Measurements from ENCODE around the gene TSR3. TPM values are rescaled to one million over a fixed set of nuclear protein-coding genes. Genes with fewer than 3 reads are reported as not detected.

Gene TSR3
- total RNA-seq, 4 donors from 2014 or later, result 42.4 to 78.5 (median 61.9) TPM

- TF ChIP-seq CTCF (IDR thresholded peaks at IDR 0.05), result no peak
- ATAC-seq (ENCODE audit: low FRiP score) (no peak), DNase-seq (ENCODE audit: low spot score) (no peak)
These were observed 31.9 kb upstream of the TSR3 start for GRCh38 chr16:1383556-1383955.

GRCh38 chr16:1381612-1382406, 30.1 kb upstream of the TSR3 start:
- no peak for TF ChIP-seq CTCF (IDR thresholded peaks at IDR 0.05)
- no peak for ATAC-seq (ENCODE audit: low FRiP score)
- DNase-seq (ENCODE audit: low spot score), result no peak

GRCh38 chr16:1380195-1380594, 28.5 kb upstream of the TSR3 start:
- no peak for DNase-seq (ENCODE audit: low spot score)
- ATAC-seq (ENCODE audit: low FRiP score), result no peak
- TF ChIP-seq CTCF (IDR thresholded peaks at IDR 0.05), result no peak

- TF ChIP-seq CTCF (IDR thresholded peaks at IDR 0.05), result no peak
- peak; percentile 80 for ATAC-seq (ENCODE audit: low FRiP score)
- peak; percentile 52 for DNase-seq (ENCODE audit: low spot score)
These were observed 27.8 kb upstream of the TSR3 start for GRCh38 chr16:1379304-1380076.

- DNase-seq (ENCODE audit: low spot score) (peak; percentile 83), ATAC-seq (ENCODE audit: low FRiP score) (peak; percentile 88)
- TF ChIP-seq CTCF (IDR thresholded peaks at IDR 0.05), result no peak
These were observed 27.2 kb upstream of the TSR3 start for GRCh38 chr16:1378804-1379303.

- no peak for DNase-seq (ENCODE audit: low spot score)
- no peak for TF ChIP-seq CTCF (IDR thresholded peaks at IDR 0.05)
- ATAC-seq (ENCODE audit: low FRiP score), result no peak
These were observed 26.6 kb upstream of the TSR3 start for GRCh38 chr16:1378087-1378803.

All from omental fat pad (tissue), 4 donors.